Measurements from ENCODE around the gene THRA. TPM values are rescaled to one million over a fixed set of nuclear protein-coding genes. Genes with fewer than 3 reads are reported as not detected.

THRA gene
- total and polyA plus RNA-seq, 9 of the 15 experiments (the other 6 are each of a cell fraction or from before 2014, with no cell fraction given): 0.34 to 23.4 (median 12.7) TPM

- no peak for TF ChIP-seq HMGXB4 (CRISPR knock-in tag; IDR thresholded peaks at IDR 0.05)
- TF ChIP-seq ZNF57 (CRISPR knock-in tag; IDR thresholded peaks at IDR 0.05): no peak
- 0 out of 4 replicates have a peak, but pooled peaks of 1 of the 2 experiments have one; percentile 37 for TF ChIP-seq FOXK2 (conservative IDR thresholded peaks at IDR 0.05 in 1 of 2, IDR thresholded peaks at IDR 0.05 in 1 of 2; ENCODE audit: low read depth in 2 of 2)
- TF ChIP-seq COPS2 (conservative IDR thresholded peaks at IDR 0.05): no peak
- TF ChIP-seq MED1 (CRISPR knock-in tag; IDR thresholded peaks at IDR 0.05; ENCODE audit: borderline replicate concordance): no peak
- TF ChIP-seq HNRNPH1 (optimal IDR thresholded peaks at IDR 0.05; ENCODE audit: low read depth, low read length): no peak
- no peak for TF ChIP-seq KHSRP (IDR thresholded peaks at IDR 0.05)
- TF ChIP-seq FOSL1 (tag; conservative IDR thresholded peaks at IDR 0.05): no peak
- no peak for TF ChIP-seq ZNF436 (CRISPR knock-in tag; IDR thresholded peaks at IDR 0.05)
- no peak for TF ChIP-seq TBP (optimal IDR thresholded peaks at IDR 0.05; ENCODE audit: low read depth, low read length)
- TF ChIP-seq GTF2B (IDR thresholded peaks at IDR 0.05; ENCODE audit: extremely low read depth, insufficient read length): no peak
- TF ChIP-seq NR4A1 (CRISPR knock-in tag; IDR thresholded peaks at IDR 0.05): no peak
- TF ChIP-seq NR4A1 (tag; IDR thresholded peaks at IDR 0.05): peak; percentile 72; the same call in 1 of the 2 replicates
- no peak for TF ChIP-seq POLR3A (IDR thresholded peaks at IDR 0.05; ENCODE audit: borderline replicate concordance, extremely low read depth, insufficient read depth, insufficient read length)
- TF ChIP-seq ATF4 (CRISPR knock-in tag; IDR thresholded peaks at IDR 0.05): no peak
- TF ChIP-seq RBBP5 (IDR thresholded peaks at IDR 0.05; ENCODE audit: borderline replicate concordance, insufficient read depth, low read length, poor library complexity, severe bottlenecking): no peak
- TF ChIP-seq ZBTB34 (CRISPR knock-in tag; IDR thresholded peaks at IDR 0.05): no peak
- TF ChIP-seq HDAC2 (IDR thresholded peaks at IDR 0.05): 0 out of 2 replicates have a peak, but pooled peaks have one; percentile 23
- TF ChIP-seq ELF4 (CRISPR knock-in tag; IDR thresholded peaks at IDR 0.05): peak; percentile 61; the same call in 1 of the 2 replicates
- peak; percentile 20; the same call in 1 of the 2 replicates for TF ChIP-seq VEZF1 (CRISPR knock-in tag; IDR thresholded peaks at IDR 0.05)
Measured at GRCh38 chr17:40124279-40125141, 61.7 kb downstream of the THRA start (continued).

All from K562 (cell line).